LNCaP clone FGC (cell line): ENCODE data around the gene BRWD1.

Source experiments
- DNase-seq: peaks from one replicate; pipeline ENCODE4 v3.0.0-alpha.2; 2011; ENCODE audit warnings: low read depth
- H3K4me3 ChIP-seq: 2 replicates; pipeline ENCODE4 v1.5.1; 2011; ENCODE audit warnings: mild to moderate bottlenecking, low read depth, low read length, control low read depth
- TF ChIP-seq, protein P1 (sequence below): IDR thresholded peaks from 2 replicates; pipeline ENCODE4 v1.5.1; 2012; ENCODE audit warnings: mild to moderate bottlenecking; ENCODE audit not compliant: control insufficient read depth, insufficient read depth; ENCODE audit errors: extremely low read depth

Gene BRWD1

DNA sequence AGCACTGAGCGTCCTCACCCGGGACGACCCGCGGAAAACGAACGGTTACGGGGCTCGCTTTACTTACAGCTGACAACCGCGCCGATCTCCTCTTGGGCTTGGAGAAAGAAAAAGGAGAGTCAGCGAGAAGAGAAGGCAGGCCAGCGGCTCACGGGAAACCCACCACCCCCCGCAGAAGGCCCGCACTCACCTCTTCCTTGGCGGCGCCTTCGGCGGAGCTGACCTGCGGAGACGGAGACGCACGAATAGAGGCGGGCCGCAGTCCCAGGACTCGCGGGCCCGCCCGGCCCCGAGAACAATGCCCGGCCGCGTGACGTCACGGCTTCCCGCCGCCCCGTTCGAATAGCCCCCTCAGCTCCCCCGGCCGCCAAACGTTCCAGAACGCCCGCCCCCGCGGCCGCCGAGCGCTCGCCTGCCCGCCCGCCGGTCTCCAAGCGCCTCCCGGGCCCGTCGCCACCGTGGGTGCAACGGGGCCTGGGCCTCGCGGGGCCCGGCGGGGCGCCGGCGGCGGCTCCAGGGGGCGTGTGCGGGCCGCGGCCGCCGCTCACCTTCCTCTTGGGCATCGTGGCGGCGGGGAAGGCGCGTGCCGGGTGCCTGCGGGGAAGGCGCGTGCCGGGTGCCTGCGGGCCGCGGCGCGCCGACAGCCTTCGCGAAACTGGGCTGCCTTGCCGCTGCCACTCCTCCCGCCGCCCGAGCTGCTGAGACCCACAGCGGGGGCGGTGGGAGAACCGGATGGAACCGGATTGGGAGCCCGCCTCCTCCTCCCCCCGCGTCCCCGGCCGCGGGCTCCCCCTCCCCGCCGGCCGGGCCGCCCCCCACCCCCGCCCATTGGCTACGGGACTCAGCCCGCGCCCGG is 35.2 kb upstream of the BRWD1 start, which contains the start of gene HMGN1:
Gene HMGN1 (minus strand): TSS at position 734 of the 856 bp plus-strand sequence. CDS start 171 bp downstream, at position 563.
- TF ChIP-seq, protein P1, sequence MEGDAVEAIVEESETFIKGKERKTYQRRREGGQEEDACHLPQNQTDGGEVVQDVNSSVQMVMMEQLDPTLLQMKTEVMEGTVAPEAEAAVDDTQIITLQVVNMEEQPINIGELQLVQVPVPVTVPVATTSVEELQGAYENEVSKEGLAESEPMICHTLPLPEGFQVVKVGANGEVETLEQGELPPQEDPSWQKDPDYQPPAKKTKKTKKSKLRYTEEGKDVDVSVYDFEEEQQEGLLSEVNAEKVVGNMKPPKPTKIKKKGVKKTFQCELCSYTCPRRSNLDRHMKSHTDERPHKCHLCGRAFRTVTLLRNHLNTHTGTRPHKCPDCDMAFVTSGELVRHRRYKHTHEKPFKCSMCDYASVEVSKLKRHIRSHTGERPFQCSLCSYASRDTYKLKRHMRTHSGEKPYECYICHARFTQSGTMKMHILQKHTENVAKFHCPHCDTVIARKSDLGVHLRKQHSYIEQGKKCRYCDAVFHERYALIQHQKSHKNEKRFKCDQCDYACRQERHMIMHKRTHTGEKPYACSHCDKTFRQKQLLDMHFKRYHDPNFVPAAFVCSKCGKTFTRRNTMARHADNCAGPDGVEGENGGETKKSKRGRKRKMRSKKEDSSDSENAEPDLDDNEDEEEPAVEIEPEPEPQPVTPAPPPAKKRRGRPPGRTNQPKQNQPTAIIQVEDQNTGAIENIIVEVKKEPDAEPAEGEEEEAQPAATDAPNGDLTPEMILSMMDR = no peak
- peak within 1 kb of the TSS; percentile 94 for H3K4me3 ChIP-seq
- peak; percentile 54 for DNase-seq

DNA sequence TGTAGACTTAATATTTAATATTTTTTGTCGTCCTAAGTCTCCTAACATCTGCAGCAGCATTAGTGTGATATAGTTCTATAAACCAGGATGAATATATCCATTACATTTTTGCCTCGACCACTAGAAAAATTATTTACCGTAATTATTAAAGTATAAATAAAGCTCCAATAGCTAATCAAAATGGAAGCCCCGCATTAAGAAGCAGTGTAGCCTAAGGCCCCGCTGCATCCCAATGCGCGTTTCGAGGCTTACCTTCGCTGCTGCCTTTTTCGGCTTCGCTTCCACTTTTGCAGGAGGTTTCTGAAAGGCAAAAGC is 34.6 kb upstream of the BRWD1 start:
- peak overlapping the region; percentile 94 for H3K4me3 ChIP-seq
- DNase-seq = no peak
- TF ChIP-seq, protein P1 = no peak

DNA sequence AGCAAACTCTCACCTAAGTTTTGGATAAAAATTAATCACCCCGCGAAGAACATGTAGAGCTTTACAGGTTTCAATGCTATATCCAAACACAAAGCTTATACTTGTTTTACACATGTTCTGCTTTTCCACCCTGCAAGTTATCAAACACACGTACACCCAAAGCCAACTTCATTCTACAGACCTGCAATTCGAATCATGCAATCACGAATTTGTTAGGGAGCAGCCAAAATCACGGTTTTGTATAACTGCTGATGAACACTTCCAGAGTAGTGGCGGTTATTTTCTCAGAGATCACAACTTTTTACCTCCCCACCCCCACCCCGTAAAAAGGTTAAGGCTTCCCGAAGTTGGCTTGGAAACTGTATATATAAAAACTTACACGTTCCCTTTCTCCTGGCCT is 34.1 kb upstream of the BRWD1 start:
- DNase-seq = no peak
- H3K4me3 ChIP-seq = peak overlapping the region; percentile 94
- TF ChIP-seq, protein P1 = no peak

DNA sequence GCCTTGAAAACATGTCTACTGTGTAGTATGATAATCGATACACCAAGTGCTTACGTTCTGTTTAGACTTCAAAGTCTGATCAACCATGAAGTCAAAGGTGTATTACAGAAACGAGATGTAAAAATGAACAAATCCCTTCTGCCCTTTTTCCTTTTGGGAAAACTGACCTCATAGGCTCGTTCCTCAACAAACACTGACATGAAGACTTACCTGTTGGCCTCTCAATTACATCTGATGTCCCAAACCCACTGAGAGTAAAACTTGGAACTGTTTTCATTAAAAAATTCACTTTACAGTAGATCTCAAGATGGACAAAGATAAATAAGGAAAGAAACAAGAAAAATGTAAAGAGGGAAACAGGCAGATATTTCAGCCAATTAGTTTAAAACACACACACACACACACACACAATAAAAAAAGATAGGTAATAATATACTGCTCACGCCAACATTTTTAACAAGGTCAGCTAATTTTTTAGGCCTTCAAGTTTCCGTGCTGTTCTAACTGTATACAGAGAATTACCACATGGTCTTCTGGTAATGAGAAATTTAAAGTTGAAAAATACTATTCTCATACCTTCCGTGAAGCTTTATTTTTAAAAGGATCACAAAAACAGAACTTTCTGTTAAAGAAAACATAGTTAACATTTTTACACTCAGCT is 33.4 kb upstream of the BRWD1 start:
- TF ChIP-seq, protein P1 = no peak
- DNase-seq = no peak
- peak overlapping the region; percentile 94 for H3K4me3 ChIP-seq

DNA sequence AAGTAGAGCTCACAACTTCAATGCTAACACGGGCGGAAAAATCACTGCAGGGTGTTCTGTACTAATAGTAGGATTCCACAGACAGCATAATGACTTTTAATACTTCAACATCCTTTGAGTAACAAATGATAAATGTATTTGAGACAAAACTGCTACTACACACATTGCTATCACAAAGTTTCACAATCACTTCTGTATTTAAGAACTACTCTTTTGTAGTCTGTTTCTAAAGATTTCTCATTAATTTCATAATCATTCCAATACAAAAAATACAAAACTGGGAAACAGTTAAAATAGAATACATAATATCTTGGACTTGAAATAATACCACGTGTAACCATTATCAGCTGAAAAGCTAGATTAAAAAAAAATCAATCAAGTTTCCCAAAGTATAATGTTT is 32.8 kb upstream of the BRWD1 start:
- TF ChIP-seq, protein P1 = no peak
- DNase-seq = no peak
- no peak overlapping the region for H3K4me3 ChIP-seq

DNA sequence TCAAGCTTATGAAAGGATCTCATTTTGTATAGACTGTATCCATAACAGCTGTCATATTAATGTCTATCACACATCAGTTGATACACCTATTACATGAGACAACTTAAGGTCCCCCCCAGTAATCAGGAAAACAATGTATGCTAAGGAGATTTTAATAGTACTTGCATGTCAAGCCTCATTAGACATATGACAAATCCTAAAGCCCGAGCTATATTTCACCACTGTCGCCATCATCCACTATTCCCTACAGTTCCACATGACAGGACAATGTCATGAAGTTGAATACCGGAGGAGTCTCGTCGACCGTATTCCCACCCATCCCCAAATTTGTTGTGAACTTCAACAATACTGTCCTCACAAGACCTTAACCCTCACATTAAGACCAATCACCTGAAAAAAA is 32.0 kb upstream of the BRWD1 start:
- no peak overlapping the region for H3K4me3 ChIP-seq

More for the DNA sequence above, 32.0 kb upstream of the BRWD1 start:
- TF ChIP-seq, protein P1 = no peak
- DNase-seq = no peak
